GM10266 (cell line): ENCODE data around the gene MYZAP.

Experiments
- DNase-seq: peaks from one replicate; pipeline ENCODE4 v3.0.0; 2012; ENCODE audit errors: extremely low spot score
- TF ChIP-seq, protein P1 (sequence below): IDR thresholded peaks from 2 replicates; pipeline ENCODE4 v1.5.1; 2012; ENCODE audit warnings: mild to moderate bottlenecking, low read depth; ENCODE audit not compliant: control insufficient read depth, insufficient read depth; ENCODE audit errors: missing control alignments

The MYZAP gene

DNA sequence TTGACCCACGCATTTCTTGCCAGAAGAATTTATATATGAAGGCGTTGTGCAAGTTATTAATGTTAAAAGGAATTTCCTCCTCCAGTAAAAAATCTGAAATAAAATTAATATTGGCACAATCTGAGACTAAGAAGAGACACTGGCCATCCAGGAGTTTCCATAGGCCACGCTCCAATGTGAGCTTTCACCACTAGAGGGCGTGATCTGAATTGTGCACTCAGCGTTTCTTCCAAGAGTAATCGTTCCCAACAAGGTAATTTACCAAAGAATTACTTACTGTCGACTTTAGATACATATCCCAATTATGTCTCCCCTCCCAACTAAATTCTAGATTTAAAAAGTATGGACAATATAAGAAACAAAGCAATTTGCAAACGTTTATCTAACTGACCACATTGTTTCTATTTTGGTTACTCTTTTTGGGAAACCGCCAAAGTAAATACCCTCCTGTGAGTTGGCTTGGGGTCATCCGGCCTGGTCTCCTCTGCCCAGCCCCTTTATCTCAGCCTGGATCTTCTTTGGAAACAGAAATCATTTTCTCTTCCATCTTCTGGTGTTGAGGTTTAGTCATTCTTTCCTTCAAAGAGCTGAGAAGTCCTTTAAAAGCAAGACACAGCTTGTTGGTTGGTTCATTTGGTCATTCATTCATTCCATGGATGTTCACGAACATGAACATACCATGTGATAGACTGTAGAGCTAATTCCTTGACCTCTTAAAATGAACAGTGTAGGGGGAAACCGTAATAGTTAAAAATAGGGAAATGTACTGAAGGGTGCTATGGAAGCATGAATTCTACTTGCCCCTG is 141.0 kb downstream of the MYZAP start:
- DNase-seq, result peak; percentile 29
- TF ChIP-seq, protein P1, sequence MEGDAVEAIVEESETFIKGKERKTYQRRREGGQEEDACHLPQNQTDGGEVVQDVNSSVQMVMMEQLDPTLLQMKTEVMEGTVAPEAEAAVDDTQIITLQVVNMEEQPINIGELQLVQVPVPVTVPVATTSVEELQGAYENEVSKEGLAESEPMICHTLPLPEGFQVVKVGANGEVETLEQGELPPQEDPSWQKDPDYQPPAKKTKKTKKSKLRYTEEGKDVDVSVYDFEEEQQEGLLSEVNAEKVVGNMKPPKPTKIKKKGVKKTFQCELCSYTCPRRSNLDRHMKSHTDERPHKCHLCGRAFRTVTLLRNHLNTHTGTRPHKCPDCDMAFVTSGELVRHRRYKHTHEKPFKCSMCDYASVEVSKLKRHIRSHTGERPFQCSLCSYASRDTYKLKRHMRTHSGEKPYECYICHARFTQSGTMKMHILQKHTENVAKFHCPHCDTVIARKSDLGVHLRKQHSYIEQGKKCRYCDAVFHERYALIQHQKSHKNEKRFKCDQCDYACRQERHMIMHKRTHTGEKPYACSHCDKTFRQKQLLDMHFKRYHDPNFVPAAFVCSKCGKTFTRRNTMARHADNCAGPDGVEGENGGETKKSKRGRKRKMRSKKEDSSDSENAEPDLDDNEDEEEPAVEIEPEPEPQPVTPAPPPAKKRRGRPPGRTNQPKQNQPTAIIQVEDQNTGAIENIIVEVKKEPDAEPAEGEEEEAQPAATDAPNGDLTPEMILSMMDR, result peak; percentile 90

DNA sequence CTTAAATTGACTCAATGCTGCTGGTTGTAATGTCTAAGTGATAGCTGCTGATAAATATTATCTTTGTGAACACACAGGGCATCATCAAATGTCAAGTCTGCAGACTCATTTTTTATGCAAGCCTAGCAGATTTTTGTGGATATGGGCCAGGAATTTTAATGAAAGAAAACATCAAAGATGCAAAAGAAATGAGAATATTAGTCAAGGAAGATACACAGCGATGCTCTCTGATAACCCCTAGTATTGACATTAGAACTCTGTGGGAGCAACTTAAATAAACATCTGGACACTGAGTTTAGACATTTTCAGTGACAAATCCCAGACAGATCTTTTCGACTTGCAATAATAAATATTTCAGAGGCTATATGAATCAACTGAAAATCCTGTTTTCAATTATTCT is 143.2 kb downstream of the MYZAP start:
- no peak for DNase-seq
- TF ChIP-seq, protein P1, result no peak
